GM19193 (cell line): ENCODE measurements around the gene NCOA7.
A peak's percentile ranks its signal among the peaks of the same experiment; 100 is the strongest.

Experiments used
- POLR2A ChIP-seq: IDR thresholded peaks from 4 replicates; pipeline ENCODE4 v1.6.1; 2011; ENCODE audit not compliant: insufficient read depth, insufficient read length; ENCODE audit errors: extremely low read depth

Gene NCOA7

DNA sequence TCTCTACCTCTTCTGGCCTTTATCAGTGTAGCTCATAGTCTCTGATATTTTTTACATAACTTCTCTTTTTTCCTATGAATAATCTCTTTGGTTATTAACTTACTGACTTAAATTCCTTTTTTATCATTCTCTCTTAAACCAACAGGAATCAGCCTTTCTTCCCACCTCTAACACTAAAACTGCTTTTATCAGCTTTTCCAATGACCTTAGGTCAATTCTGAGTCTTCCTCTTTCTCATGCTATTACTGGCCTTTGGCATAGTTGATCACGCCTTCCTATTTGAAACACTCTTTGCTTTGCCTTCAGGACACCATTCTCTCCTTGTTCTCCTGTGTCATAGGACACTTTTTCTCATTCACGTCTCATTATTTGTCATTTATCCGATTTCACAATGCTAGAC is 157.7 kb downstream of the NCOA7 start:
- no peak for TF ChIP-seq POLR2A

DNA sequence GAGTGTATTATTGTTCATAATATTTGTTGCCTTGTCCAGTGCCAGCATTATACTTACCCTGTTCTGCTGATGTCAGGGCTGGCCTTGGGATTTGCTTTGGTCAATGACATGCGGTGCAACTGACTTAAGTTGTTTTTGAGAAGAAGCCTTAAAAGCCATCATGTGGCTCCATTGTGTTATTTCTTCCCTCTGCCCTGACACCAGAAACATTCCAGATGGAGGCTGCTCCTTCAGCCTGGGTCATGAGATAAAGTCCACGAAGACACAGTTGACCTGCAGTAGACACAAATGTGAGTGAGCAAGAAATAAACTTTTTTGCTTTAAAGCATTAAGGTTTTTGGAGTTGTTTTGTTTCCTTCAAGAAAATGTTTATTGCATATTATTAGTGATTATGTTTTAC is 158.3 kb downstream of the NCOA7 start:
- no peak for TF ChIP-seq POLR2A

DNA sequence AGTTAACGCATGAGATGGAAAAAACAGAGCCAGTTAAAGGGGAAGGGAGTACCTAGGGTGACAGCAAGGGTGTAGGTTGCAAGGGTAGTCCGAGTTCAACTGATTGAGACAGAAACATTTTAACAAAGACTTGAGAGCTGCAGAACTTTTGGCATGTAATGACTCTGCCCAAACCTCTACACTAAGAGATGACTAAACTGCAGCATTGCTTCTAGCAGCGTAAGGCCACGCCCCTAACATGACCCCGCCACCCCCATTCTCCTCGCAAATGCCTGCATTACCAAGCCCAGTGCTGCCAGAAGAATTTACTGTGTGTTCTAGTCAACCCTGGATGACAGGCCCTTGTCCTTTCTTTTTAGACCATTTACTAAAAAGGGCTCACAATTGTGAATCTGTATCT is 159.5 kb downstream of the NCOA7 start:
- TF ChIP-seq POLR2A, result no peak

DNA sequence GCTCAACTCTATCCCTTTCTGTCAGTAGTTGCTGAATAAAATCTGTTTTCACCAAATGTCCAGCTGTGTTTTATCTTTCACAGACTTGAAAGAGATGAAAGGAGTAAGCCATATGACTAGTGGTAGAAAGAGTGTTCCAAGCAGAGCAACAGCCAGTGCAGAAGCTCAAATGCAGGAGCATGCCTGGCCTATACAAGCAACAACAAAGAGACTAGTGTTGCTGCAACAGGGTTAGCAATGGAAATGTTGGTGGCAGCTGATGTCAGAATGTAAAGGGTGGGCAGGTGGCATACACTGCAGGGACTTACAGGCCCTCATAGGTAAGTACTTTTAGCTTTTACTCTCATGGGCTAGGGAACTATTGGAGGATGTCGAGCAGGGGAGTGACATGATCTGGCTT is 160.6 kb downstream of the NCOA7 start:
- no peak for TF ChIP-seq POLR2A

DNA sequence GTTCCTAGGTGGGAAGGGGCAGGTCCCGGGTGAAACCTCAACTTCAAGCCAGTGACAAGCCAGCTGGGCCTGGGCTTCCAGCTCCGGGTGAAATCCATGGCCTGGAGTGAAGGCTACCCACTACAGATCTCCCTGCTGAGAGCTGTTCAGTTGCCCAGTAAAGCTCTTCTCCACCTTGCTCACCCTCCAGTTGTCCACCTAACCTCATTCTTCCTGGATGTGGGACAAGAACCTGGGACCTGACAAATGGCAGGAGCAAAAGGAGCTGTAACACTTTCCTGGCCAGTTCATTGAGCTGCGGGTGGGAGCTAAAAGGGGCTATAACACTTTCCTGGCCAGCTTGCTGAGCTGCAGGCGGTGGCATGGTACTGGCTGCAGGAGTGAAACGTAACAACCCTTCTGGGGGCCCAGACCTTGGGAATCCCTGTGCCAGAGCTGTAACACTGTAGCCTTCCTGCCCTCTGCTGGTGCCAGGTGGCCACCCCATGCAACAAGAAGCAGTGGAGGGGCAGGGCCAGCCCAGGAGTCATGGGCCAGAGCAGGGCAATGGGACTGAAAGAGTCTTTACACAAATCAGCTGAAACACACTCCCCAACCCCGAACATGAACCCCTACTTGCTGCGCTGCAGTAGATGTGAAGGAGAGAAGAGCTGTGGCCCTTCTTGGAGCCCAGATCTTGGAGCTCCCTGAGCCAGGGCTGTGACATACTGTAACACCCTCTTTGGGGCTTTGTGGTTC is 162.2 kb downstream of the NCOA7 start:
- no peak for TF ChIP-seq POLR2A

DNA sequence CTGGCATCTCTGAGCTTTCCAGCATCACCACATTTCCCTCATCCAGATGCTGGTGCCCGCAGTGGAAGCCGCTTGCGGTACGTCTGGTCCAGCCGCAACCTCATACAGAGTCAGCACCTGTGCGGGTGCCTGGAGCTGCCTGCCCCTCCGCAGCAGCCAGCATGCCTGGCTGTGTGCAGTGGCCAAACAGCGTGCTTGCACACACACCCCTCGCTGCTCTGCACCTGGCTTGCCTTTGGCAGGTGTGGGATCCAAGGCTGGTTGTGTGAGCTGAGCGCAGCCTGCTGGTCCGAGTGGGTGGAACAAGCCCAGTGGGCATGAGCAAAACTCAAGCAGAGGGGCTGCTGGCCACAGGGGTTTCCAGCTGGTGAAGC is 162.7 kb downstream of the NCOA7 start:
- TF ChIP-seq POLR2A, result no peak

DNA sequence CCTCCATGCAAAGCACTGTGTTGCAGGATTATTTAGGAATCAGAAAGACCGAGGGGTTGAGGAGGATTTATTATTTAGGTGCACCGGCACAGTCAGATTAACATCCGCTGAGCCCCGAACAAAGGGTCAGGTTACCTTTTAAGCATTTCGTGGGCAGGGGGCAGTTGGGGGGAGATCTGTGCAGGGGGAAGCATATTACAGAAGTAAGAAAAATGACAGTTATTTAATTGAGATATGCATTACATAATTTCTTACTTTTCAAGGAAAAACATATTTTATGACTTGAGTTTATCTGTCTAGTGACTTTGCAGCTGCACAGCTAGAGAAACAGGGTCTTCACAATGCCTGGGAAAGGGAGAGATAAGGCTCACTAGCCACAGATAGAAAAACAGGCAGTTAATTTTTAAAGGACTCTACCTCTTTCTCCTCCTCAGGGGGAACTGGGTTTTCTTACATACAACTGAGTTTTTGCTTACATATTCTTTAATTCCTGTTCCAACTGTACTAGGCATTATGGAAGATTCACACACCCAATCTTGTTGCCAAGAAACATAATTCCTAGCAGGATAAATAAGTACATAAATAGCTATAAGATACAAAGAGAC is 164.1 kb downstream of the NCOA7 start:
- no peak for TF ChIP-seq POLR2A

DNA sequence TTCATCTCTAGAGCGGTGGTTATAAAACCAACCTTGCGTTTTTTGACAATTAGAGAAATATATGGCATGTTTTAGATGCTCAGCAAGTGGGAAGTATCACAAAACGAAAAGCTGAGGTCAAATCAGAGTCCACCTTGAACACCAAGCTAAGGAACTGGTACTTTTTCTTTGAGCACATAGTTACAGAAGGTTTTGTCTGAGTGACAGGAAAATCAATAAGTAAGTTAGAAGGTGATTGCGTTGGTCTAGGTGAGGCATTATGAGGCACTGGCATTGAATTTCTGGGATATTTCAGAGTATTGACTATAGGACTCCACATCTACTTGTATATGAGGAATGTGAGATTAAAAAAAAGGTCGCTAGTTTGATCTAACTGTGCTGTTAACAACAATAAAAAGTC is 165.2 kb downstream of the NCOA7 start:
- no peak for TF ChIP-seq POLR2A

DNA sequence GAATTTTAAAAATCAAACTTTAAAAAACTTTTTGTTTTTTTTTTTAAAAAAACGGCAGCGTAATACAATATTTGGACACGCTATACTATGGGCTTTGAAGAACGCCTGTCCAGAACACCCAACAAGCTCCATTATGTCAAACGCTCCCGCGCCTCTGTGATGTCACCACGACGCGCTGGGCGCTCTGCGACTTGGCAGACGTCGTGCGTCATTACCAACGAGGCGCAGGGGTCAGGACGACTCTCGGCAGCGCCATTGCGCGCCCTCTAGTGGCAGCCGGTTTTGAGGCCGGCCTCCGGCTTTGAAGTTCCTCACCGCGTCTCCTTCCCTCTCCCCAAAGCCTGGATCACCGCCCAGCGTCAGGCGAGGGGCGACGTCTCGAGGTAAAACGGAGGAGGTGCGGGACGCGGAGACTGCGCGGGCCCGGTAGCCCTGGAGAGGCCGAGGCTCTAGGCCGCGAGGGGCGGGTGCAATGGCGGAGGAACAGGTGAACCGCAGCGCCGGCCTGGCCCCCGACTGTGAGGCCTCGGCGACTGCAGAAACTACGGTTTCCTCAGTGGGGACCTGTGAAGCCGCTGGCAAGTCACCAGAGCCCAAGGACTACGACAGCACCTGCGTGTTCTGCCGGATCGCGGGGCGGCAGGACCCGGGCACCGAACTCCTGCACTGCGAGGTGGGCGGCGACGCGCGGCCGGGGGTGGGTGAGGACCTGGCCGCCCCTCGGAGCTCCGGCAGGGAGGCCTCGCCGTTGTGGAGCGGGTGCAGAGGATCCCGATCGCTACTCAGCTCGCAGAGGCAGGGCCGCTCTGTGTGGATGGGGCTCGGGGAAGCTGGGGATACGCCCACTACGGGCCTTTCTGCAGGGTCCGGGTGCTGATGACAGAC is 166.0 kb downstream of the NCOA7 start, which contains the start of gene HINT3:
Gene HINT3, plus strand, starts transcription at position 265 of the 885 bp plus-strand sequence. Its CDS starts 208 bp downstream, at position 473.
- peak; percentile 75 for TF ChIP-seq POLR2A

DNA sequence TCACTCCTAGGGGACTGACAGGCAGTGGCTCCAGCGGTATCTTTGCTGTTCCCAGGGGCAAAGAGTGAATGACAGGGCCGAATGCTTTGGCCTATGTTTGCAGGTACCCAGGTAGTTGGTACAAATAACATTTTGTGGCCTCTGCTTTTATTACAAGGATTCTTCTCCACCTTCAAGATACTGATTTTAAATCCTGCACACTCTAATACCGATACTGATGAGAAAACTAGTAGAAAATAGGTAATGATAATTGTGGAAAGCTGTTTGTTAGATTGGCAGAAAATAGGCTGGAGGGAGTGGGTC is 166.6 kb downstream of the NCOA7 start:
- no peak for TF ChIP-seq POLR2A

DNA sequence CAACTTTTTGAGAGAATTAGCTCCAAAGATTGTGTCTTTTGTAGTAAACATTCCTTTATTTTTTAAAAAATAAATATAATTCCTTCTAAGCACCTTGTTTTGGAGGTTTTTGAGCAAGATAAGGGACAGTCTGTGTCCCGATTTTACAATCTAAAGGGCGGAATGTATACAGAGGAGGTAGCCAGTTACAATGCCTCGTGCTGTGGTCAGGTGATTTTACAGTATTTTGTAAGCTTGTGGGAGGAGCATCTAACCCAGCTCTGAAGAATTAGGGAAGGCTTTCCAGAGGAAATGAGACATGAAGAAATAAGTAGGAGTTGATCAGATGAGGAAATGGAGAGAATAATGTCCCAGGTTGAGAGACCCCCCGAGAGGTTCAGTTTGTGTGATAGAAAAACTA is 167.1 kb downstream of the NCOA7 start:
- TF ChIP-seq POLR2A, result no peak

DNA sequence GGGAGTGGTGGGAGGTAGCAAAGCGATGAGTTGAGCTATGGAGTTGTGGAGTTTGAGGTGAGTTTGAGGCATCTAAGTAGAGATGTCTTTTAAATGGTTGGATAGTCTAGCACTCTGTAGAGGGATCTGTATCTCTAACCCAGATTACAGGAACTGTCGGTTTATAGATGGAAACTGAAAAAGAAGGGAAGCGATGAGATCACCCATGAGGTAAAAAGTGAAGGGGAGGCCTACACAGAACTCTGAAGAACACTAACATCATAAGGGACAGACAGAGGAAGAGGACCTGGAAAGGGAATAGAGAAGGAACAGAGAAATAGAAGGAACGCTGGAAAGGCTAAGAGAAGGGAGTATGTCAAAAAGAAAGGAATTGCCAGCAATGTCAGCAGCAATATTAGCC is 168.3 kb downstream of the NCOA7 start:
- no peak for TF ChIP-seq POLR2A

DNA sequence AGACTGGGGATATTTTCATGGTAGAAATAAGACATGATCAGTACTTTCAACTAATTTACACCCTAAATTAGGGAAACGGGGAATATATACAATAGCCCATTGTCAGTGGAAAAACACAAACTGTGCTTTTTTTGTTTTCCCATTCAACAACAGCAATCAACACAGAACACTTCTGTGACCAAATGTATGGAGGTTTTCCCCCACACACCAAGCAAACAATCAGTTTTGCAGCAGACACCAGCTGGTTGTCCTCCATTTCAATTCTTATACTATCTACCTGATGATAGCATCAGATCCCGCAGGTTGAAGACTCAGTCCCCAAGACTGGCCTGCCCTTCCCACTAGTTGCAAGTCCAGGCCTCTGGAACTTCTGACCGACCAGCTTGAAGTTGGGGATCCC is 170.4 kb downstream of the NCOA7 start:
- no peak for TF ChIP-seq POLR2A

DNA sequence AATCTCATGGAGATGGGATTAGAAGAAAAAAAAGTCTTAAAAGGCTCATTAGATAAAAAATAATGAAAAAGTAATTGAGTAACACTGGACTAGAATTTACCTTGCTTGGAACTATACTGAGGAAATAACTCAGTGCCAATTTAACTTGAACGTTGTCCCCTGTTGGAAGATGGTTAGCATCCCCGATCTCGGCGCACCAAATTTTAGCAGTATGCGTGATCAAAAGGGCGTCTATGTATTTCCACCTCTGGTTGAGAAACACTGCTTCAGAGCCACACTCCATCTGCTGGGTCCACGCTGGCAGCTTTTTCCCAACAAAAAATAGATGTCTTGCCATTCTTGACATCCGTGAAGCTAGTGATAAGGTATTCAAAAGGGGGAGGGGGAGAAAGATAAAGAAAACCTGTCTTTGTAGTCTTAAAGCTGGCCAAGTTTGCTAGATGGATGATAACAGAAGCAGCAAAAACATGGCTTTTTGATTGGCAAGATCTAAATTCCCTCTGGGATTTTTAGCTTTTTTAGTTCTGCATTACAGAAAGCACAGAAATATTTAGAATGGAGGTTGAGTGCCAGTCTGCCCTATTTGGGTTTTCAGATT is 172.2 kb downstream of the NCOA7 start:
- TF ChIP-seq POLR2A, result no peak

DNA sequence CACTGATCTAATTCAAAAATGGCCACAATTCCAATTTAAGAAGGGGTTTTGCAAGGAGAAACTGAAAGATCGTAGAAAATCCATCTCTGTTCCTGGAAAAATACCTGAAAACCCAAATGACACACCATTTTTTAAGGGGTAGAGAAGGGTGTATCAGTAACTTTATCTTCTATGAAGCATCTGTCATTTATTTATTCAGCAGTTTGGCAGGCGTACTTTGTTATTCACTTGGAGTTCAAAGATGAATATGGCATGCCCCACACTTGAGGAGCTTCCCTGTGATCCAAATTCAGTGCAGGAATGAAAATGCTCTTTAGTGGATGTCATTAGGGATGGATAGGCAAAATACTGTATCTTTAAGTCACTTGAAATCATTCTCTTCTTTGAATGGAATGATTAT is 173.1 kb downstream of the NCOA7 start:
- no peak for TF ChIP-seq POLR2A
